ENCODE measurements around the gene POU6F1. TPM values are rescaled to one million over a fixed set of nuclear protein-coding genes. Genes with fewer than 3 reads are reported as not detected.
"Not testable (repeated sequence)": the region's sequence is repeated elsewhere in the genome, so short reads cannot be mapped to it uniquely, and the experiment has no call there.

Gene POU6F1
- total RNA-seq, 1 experiment from 2014 or later, result 13.3 TPM

GRCh38 chr12:51227962-51228361 is 10.1 kb upstream of the POU6F1 start:
- Histone ChIP-seq H3K9ac (ENCODE audit: extremely low read depth, insufficient read length, low read length) (no peak overlapping the region), H3T11ph (ENCODE audit: low read length) (no peak overlapping the region), H3K79me1 (ENCODE audit: insufficient read depth, low read depth, low read length, poor library complexity, severe bottlenecking) (no peaks in the 10 kb centered on the region), H3K27ac (ENCODE audit: insufficient read length, low read depth, low read length) (no peak overlapping the region), H4K20me1 (ENCODE audit: control insufficient read depth, insufficient read depth, insufficient read length) (no peaks in the 10 kb centered on the region), H3K14ac (ENCODE audit: insufficient read depth, low read length) (no peak overlapping the region), H2BK15ac (ENCODE audit: low read depth, low read length) (no peak overlapping the region), H2BK12ac (ENCODE audit: insufficient read length, low read depth, low read length) (no peak overlapping the region), H4K5ac (ENCODE audit: insufficient read length, low read depth, low read length) (no peak overlapping the region), H3K23me2 (ENCODE audit: insufficient read length, low read depth, low read length, poor library complexity, severe bottlenecking) (no peaks in the 10 kb centered on the region), H3K4me2 (ENCODE audit: insufficient read depth, insufficient read length, low read length) (no peak overlapping the region), H3K56ac (ENCODE audit: insufficient read length, low read depth, low read length) (no peak overlapping the region), H2AK5ac (ENCODE audit: insufficient read length, low read length) (no peak overlapping the region), H2BK120ac (ENCODE audit: low read depth, low read length, poor library complexity, severe bottlenecking) (no peak overlapping the region), H4K8ac (replicated peaks; ENCODE audit: insufficient read length, low read depth, low read length) (no peak overlapping the region), H2AFZ (ENCODE audit: low read length) (no peak overlapping the region), H3K4me1 (ENCODE audit: insufficient read depth, low read length) (no peaks in the 10 kb centered on the region), H3K9me3 (ENCODE audit: control insufficient read depth, low read depth, low read length) (no peaks in the 10 kb centered on the region), H3K23ac (ENCODE audit: insufficient read length, low read depth, low read length) (no peak overlapping the region), H3K27me3 (ENCODE audit: insufficient read depth, low read length) (no peaks in the 10 kb centered on the region), H2BK5ac (ENCODE audit: insufficient read length, low read length) (no peak overlapping the region), H2BK20ac (ENCODE audit: low read depth, low read length, poor library complexity, severe bottlenecking) (no peak overlapping the region), H3K4ac (ENCODE audit: low read depth, low read length) (no peak overlapping the region), H3K79me2 (ENCODE audit: insufficient read depth, low read length) (no peaks in the 10 kb centered on the region), H4K91ac (ENCODE audit: insufficient read length, low read depth, low read length) (no peak overlapping the region), H3K18ac (ENCODE audit: insufficient read length, low read depth, low read length) (no peak overlapping the region)
- Mint-ChIP-seq H3K4me3 (no peak overlapping the region), H3K27me3 (ENCODE audit: low read depth) (no peaks in the 10 kb centered on the region), H3K9me3 (no peaks in the 10 kb centered on the region), H3K36me3 (ENCODE audit: insufficient read depth in 1 of 3, low read depth in 3 of 3) (peaks cover 0 to 7% (median 2%) of the 10 kb centered on the region in 3 experiments; a peak in 3 of 7 replicates), H3K4me1 (0 out of 4 replicates have a peak, but pooled peaks cover 0 to 2% of the 10 kb centered on the region in 2 experiments), H3K27ac (no peak overlapping the region; a peak in 1 of 7 replicates)
- TF ChIP-seq, protein P1, sequence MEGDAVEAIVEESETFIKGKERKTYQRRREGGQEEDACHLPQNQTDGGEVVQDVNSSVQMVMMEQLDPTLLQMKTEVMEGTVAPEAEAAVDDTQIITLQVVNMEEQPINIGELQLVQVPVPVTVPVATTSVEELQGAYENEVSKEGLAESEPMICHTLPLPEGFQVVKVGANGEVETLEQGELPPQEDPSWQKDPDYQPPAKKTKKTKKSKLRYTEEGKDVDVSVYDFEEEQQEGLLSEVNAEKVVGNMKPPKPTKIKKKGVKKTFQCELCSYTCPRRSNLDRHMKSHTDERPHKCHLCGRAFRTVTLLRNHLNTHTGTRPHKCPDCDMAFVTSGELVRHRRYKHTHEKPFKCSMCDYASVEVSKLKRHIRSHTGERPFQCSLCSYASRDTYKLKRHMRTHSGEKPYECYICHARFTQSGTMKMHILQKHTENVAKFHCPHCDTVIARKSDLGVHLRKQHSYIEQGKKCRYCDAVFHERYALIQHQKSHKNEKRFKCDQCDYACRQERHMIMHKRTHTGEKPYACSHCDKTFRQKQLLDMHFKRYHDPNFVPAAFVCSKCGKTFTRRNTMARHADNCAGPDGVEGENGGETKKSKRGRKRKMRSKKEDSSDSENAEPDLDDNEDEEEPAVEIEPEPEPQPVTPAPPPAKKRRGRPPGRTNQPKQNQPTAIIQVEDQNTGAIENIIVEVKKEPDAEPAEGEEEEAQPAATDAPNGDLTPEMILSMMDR (conservative IDR thresholded peaks at IDR 0.05), result no peak
- no CpG with 5 or more reads among the region's 1 CpG for WGBS (ENCODE audit: extremely low coverage, insufficient read length, low lambda C conversion rate)
- DNase-seq, result no peak

- not testable (repeated sequence) for H3K4me2 ChIP-seq (ENCODE audit: insufficient read depth, insufficient read length, low read length); H3K56ac ChIP-seq (ENCODE audit: insufficient read length, low read depth, low read length); H3K4me3 Mint-ChIP-seq; H3K23me2 ChIP-seq (ENCODE audit: insufficient read length, low read depth, low read length, poor library complexity, severe bottlenecking); H3T11ph ChIP-seq (ENCODE audit: low read length); H3K27ac ChIP-seq (ENCODE audit: insufficient read length, low read depth, low read length); H4K8ac ChIP-seq (replicated peaks; ENCODE audit: insufficient read length, low read depth, low read length); H4K5ac ChIP-seq (ENCODE audit: insufficient read length, low read depth, low read length); H3K79me2 ChIP-seq (ENCODE audit: insufficient read depth, low read length); H3K27me3 Mint-ChIP-seq (ENCODE audit: low read depth); H3K27ac Mint-ChIP-seq; H3K4ac ChIP-seq (ENCODE audit: low read depth, low read length); H3K4me1 Mint-ChIP-seq; H4K20me1 ChIP-seq (ENCODE audit: control insufficient read depth, insufficient read depth, insufficient read length); H3K4me1 ChIP-seq (ENCODE audit: insufficient read depth, low read length); H4K91ac ChIP-seq (ENCODE audit: insufficient read length, low read depth, low read length); H3K9ac ChIP-seq (ENCODE audit: extremely low read depth, insufficient read length, low read length); H3K23ac ChIP-seq (ENCODE audit: insufficient read length, low read depth, low read length); H2AFZ ChIP-seq (ENCODE audit: low read length); H2BK20ac ChIP-seq (ENCODE audit: low read depth, low read length, poor library complexity, severe bottlenecking); H3K36me3 Mint-ChIP-seq (ENCODE audit: insufficient read depth in 1 of 3, low read depth in 3 of 3); H2BK12ac ChIP-seq (ENCODE audit: insufficient read length, low read depth, low read length); DNase-seq; H2BK5ac ChIP-seq (ENCODE audit: insufficient read length, low read length); H2BK120ac ChIP-seq (ENCODE audit: low read depth, low read length, poor library complexity, severe bottlenecking); H2AK5ac ChIP-seq (ENCODE audit: insufficient read length, low read length); H3K27me3 ChIP-seq (ENCODE audit: insufficient read depth, low read length); H3K18ac ChIP-seq (ENCODE audit: insufficient read length, low read depth, low read length); H3K9me3 ChIP-seq (ENCODE audit: control insufficient read depth, low read depth, low read length); H3K14ac ChIP-seq (ENCODE audit: insufficient read depth, low read length); H2BK15ac ChIP-seq (ENCODE audit: low read depth, low read length); H3K9me3 Mint-ChIP-seq; H3K79me1 ChIP-seq (ENCODE audit: insufficient read depth, low read depth, low read length, poor library complexity, severe bottlenecking)
- WGBS (ENCODE audit: extremely low coverage, insufficient read length, low lambda C conversion rate), result no CpG with 5 or more reads among the region's 5 CpGs
Observed at GRCh38 chr12:51227112-51227511, 9.2 kb upstream of the POU6F1 start.

Measured in H9 (cell line).